ENCODE measurements around the gene NTNG1.

DNA sequence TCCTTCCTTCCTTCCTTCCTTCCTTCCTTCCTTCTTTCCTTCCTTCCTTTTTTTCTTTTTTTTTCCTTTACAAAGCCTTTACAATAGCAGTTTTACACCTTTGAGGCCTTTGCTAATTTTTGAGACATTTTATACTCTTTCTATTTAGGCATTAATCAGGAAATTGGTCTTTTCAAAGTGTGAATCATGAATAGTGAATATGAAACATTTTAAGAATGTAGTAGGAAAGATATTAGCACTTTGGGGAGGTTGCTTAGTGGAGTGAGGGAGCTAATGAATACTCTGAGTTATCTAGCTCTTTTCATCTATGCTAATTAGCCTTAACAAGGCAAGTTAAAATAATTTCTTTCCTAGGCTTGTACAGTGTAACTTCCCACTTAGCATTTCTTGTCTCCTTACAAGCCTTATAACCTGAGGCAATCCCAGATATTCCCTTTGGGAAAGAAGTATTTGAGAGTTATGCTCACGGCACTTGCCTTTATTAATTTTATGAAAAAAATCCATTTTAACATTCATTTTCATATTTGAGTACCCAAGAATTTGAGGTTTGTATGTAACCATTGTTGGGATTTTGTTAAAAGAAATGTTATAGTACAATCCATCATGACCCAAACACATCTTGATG is 122.6 kb downstream of the NTNG1 start:
- TF ChIP-seq CTCF (IDR thresholded peaks at IDR 0.05; ENCODE audit: borderline replicate concordance, extremely low read depth, low read length, poor library complexity, severe bottlenecking) (no peak), EZH2 (IDR thresholded peaks at IDR 0.05; ENCODE audit: borderline replicate concordance, low read depth, low read length, severe bottlenecking) (no peak)

Measured in DND-41 (cell line).